T-helper 2 cell treated with Interferon-gamma antibody and Interleukin-4, amounts not matched to agents 100 ng/mL and 5 ng/mL, for 36 hours (primary cell): ENCODE measurements around the gene GALNT9. TPM values are rescaled to one million over a fixed set of nuclear protein-coding genes. Genes with fewer than 3 reads are reported as not detected.

ENCODE experiments used
- intact Hi-C: fragments of 100-400 bp; cut with micrococcal nuclease; formaldehyde crosslinking; loops from one replicate; pipeline ENCODE4 v1.15.1; 2023
- total RNA-seq: library from RNA; stranded (reverse); gene quantifications from 2 replicates; pipeline ENCODE4 v1.2.3, GENCODE V29; 2022

GALNT9 gene
- total RNA-seq, 1 donor from 2014 or later: not detected

GRCh38 chr12:132150780-132151144 lies 178.6 kb downstream of the GALNT9 start:
- intact Hi-C loops: loop anchor here (5.0 kb wide), 1 partner anchor 262 kb away; no protein-coding TSS in a partner anchor

- intact Hi-C loops: loop anchor here (10.0 kb wide), 1 partner anchor 255 kb away; the partner anchor contains the start of gene ULK1
Observed at GRCh38 chr12:132149526-132149925, 179.9 kb downstream of the GALNT9 start.

- intact Hi-C loops: loop anchor here (10.0 kb wide), 1 partner anchor 254 kb away; the partner anchor contains the start of gene ULK1
Observed at GRCh38 chr12:132148368-132149045, 180.9 kb downstream of the GALNT9 start.

- intact Hi-C loops: loop anchor here (10.0 kb wide), 1 partner anchor 253 kb away; the partner anchor contains the start of gene ULK1
Observed at GRCh38 chr12:132147423-132148367, 181.7 kb downstream of the GALNT9 start.

GRCh38 chr12:132146772-132147422 lies 182.5 kb downstream of the GALNT9 start:
- intact Hi-C loops: loop anchor here (10.0 kb wide), 1 partner anchor 252 kb away; the partner anchor contains the start of gene ULK1

Other genes starting within 250 kb of the GALNT9 start
- gene DDX51, start 185.3 kb downstream of the GALNT9 start, total RNA-seq: 35.0 and 35.2 TPM in 2 replicates
- 32.5 and 33.5 TPM in 2 replicates for gene NOC4L, start 185.1 kb downstream of the GALNT9 start, total RNA-seq
- 56.5 and 58.3 TPM in 2 replicates for gene FBRSL1, start 160.6 kb upstream of the GALNT9 start, total RNA-seq